Germinal center (tissue), 1 donor: ENCODE data around the gene RIPPLY2.

Experiments used
- DNase-seq: peaks from one replicate; pipeline ENCODE4 v3.0.0; 2012; ENCODE audit warnings: mixed read lengths, low spot score

Gene RIPPLY2

GRCh38 chr6:83905648-83906047 lies 52.5 kb downstream of the RIPPLY2 start:
- no peak for DNase-seq
